GM19238 (cell line): ENCODE measurements around the gene SRRM1.

Source experiments
- DNase-seq: peaks from one replicate; pipeline ENCODE4 v3.0.0; 2011; ENCODE audit warnings: low spot score; ENCODE audit not compliant: insufficient read length

Gene SRRM1, protein sequence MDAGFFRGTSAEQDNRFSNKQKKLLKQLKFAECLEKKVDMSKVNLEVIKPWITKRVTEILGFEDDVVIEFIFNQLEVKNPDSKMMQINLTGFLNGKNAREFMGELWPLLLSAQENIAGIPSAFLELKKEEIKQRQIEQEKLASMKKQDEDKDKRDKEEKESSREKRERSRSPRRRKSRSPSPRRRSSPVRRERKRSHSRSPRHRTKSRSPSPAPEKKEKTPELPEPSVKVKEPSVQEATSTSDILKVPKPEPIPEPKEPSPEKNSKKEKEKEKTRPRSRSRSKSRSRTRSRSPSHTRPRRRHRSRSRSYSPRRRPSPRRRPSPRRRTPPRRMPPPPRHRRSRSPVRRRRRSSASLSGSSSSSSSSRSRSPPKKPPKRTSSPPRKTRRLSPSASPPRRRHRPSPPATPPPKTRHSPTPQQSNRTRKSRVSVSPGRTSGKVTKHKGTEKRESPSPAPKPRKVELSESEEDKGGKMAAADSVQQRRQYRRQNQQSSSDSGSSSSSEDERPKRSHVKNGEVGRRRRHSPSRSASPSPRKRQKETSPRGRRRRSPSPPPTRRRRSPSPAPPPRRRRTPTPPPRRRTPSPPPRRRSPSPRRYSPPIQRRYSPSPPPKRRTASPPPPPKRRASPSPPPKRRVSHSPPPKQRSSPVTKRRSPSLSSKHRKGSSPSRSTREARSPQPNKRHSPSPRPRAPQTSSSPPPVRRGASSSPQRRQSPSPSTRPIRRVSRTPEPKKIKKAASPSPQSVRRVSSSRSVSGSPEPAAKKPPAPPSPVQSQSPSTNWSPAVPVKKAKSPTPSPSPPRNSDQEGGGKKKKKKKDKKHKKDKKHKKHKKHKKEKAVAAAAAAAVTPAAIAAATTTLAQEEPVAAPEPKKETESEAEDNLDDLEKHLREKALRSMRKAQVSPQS

DNA sequence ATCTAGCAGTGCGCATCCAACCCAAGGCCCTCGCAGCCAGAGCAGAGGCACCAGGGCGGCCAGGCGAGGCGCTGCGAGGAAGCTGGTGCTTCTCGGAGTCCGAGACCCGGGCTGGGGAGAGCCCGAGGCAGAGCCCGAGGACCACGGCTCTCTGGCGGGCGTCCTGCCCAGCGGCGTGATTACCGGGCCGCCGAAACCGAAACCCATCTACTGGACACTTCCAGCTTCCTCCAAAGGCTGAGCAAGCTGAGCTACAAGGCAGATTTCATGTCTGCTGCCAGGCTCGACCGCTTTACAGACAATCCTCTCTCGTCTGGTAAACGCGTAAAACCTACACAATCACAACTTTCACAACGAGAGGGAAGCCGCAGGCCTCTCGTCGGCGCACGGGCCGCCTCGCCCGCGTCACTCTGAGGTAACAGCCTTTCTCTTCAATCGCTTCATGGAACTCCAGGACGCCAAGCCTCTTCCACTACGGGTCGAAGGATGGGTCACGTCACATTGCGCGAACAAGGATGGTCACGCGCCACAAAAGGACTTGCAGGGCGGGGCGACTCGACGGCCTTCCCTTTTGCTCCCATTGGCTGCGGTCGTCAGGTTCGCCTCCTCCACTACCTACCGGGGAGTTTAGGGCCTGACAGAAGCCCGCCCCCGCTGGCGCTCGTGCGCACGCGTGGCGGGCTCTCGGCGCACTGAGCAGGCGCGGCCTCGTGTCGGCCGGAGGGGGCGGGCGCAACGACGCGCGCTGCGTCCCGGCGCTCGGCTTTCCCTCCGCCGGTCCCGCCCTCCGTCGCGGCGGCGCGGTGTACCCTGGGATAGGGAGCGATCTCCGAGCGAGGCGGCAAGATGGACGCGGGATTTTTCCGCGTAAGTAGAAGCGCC is at the start of gene SRRM1:
SRRM1 (plus strand) TSS at position 822 of the 882 bp plus-strand sequence; CDS start at position 847, 25 bp downstream.
- DNase-seq, result peak; percentile 92

DNA sequence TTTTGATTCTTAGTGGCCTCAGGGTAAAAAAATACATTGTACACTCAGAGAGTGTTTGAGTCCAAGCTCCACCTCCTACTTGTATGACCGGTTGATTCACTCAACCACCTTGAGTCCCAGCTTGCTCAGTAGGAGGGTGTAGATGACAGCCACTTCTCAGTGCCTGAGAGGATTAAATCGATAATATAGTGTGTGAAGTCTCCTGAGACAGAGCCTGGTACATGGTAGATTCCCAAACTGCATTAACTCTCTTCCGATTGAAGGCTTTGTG is 48.8 kb upstream of the SRRM1 start:
- no peak for DNase-seq

DNA sequence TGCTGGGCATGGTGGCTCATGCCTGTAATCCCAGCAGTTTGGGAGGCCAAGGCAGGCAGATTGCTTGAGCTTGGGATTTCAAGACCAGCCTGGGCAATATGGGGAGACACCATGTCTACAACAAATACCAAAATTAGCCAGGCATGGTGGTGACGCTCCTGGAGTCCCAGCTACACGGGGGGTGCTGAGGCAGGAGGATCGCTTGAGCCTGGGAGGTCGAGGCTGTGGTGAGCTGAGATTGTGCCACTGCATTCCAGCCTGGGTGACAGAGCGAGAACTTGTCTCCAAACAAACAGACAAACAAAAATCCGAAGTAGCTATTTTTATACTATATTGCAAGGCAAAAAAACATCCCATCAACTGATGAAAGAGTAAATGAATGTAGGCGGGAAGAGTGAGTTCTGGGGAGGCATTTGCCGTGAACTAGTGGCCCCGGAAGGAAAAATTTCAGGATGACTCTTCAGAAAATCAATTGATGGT is 46.7 kb upstream of the SRRM1 start:
- DNase-seq, result no peak

DNA sequence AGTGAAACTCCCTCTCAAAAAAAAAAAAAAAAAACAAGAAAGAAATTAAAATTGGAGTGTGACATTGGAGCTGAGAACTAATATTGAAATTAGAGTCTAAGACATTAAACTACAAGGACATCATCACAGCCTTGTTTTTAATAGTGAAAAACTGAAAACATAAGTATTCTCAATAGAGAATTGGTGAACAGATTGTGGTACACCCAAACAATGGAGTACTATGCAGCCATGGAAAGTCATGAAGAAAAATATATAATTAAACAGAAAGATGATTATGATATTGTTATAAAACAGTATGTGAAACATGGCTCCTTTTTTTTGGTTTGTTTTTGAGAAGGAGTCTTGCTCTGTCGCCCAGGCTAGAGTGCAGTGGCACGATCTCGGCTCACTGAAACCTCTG is 43.8 kb upstream of the SRRM1 start:
- no peak for DNase-seq

DNA sequence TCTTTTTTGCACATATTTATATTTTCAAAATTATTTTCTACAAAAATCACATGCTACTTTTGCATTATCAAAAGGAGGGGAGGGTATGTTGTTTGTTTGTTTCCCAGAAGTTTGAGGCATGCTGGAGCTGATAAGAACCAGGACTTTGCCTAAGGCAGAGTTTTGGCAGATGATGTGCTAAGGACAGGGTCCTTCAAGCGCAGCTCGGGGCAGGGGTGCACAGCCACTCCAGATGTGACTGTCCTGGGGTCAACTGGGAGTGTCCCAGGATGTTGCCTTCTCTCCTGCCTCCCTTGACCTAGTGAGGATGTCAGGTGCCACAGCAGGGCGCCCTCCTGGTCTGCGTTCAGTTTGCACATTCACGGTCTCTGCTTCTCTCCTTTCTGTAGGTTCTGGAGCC is 42.6 kb upstream of the SRRM1 start:
- no peak for DNase-seq

DNA sequence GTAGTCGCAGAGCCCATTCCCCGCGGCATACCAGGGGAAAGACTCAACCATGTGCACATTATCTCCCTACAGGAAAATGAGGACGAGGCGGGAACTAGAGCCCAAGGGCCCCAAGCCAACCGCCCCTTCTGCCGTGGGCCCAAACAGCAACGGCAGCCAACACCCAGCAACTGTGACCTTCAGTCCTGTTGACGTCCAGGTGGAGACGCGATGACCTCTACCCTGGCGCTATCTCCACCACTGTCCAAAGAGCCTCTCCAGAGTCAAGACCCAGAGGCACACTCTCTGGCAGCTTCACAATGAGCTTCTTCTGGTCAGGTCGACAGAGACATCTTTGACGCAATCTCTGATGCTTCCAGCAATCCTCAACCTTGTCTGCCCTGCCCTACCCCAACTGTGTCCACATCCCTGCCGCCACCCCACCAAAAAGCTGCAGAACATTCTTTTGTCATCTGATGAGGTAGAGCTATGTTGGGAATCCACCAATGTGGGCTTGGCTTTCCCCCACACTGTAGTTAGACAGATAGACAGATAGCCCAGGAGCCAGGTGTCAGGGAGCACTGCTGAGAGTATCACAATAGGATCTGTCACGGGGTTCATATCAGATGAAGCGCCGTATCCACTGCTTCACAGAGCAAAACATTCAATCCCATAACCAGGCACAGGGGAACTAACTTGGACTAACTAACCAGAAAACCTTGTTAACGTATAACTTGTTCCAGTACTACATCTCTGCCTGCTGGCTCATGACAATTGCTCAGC is 37.4 kb upstream of the SRRM1 start:
- no peak for DNase-seq

DNA sequence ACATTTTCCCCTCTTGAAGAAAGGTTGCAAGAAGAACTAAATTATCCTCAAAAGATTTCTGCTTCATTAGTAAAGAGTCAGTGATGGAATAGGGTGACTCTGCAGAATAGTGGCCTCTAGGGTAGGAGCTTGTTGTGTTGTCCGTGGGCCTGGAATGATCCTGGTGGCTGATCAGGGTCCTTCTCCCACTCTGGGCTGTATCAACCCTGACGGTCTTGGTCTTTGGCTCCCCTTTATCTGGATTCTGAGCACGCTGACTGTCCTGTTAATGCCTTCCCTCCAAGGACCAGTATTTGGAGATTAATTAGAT is 36.9 kb upstream of the SRRM1 start:
- DNase-seq, result no peak

DNA sequence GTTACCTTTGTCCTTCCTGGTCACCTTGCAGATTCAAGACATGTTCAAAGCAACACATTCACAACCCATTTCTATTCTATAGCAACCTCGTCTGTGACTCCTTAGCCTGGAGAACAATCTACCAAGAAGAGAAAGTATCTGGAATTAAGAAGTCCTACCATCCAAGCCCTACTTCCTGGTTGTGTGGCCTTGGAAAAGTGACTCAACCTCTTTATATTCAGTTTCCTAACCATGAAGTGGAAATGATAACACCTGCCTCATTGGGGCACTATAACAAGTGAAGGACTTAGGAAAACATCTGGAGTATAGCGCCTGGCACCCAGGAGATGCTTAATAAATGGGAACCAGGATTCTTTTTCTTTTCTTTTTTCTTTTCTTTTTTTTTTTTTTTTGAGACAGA is 36.5 kb upstream of the SRRM1 start:
- no peak for DNase-seq

DNA sequence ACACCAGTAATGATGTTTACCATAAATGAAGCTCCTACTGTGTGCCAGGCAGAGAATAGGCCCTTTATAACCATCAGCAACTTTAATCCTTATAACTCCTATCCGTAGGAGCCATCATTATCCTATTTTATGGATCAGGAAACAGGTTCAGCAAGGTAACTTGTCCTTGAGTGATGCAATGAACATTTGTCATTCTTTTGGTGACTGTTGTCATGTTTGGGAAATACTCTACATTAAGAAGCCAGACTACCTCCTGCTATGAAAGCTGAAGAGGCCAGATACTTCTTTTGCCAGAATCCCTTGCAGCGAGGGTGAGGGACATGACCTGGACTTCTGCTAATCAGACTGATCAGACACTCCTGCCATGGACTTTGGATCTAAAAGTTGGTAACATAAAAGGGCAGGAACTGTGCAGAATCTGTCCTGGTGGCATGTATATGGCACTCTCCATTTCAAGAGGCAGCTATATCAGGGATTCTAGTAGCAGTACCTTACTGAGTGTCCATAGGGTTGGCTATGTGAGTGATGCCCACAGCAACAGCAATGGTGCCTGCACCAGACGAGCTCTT is 33.1 kb upstream of the SRRM1 start:
- DNase-seq, result no peak

DNA sequence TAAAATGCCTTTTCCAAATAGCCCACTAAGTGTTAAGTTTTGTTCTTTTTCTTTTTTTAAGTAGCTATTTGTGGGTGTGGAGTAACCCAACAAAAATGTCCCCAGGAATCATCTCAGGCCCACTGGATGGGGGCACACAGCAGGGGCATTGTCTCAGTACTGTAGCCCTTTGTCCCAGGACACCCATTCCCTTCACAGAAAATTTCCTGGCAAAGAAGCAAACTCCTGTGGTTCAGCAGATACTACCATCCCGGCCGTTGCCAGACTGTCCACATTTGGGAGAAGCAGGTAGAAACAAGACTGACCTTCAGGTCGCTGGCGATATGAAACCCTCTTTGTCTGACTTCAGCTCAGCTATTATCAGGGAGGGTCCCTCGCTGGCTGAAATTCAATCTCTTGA is 23.7 kb upstream of the SRRM1 start:
- DNase-seq, result no peak

DNA sequence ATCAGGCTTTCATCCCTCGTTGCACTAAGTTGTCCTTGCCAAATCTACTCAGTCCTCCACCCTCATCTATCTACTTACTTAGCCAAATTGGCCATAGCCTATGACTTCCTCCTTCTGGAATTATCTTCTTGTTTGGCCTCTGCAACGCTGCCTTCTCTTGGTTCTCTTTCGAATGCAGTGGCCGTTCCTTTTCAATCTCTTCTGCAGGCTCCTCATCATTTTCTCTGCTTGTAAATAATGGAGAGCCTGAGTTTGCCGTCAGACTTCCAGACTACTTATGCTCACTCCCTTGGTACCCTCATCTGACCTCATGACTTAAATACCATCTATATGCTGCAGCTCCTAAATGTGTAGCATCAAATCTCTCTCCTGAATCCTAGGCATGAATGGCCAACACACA is 22.4 kb upstream of the SRRM1 start:
- no peak for DNase-seq

DNA sequence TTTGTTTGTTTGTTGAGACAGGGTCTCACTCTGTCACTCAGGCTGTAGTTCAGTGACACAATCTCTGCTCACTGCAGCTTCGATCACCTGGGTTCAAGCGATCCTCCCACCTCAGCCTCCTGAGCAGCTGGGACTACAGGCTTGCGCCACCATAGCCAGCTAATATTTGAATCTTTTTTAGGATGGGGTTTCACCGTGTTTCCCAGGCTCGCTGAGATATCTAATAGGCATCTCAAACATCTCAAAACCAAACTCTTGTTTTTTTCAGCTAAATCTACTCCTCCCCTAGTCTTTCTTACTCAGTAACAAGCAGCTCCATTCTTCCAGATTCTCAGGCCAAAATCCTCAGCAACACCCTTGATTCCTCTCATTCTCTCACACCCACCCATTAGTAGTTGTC is 22.0 kb upstream of the SRRM1 start:
- DNase-seq, result no peak

DNA sequence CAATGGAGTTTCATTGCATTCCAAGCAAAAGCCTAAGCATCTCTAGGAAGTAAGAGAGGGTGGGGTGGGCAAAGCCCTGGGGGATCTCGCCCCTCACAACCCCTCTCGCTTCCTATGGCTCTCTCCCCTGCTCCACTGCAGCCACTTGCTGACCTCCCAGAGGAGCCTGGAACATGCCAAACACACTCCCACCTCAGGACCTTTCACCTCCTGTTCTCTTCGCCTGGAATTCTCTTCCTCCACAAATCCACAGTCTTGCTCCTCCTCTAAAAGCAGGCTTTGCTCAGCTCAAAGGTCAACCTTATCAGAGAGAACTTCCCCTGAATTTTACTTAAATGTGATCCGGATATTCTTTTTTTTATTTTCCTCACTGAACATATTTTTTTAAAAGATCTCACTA is 20.9 kb upstream of the SRRM1 start:
- no peak for DNase-seq

DNA sequence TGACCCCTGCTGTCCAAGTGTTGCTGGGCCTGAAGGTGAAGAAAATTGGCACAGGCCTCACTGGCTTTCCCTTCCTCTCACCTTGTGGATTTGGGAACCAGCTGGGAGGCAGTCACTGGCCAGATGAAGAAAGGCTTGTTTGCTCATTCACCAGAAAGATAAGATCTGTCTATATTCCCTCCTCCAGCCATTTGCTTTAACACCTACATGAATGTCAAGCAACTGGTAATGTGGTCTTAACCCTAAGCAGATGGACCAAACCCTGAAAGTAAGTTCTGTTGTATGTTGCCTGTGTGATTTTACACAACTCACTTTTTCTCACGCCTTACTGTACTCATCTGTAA is 10.3 kb upstream of the SRRM1 start:
- DNase-seq, result no peak

DNA sequence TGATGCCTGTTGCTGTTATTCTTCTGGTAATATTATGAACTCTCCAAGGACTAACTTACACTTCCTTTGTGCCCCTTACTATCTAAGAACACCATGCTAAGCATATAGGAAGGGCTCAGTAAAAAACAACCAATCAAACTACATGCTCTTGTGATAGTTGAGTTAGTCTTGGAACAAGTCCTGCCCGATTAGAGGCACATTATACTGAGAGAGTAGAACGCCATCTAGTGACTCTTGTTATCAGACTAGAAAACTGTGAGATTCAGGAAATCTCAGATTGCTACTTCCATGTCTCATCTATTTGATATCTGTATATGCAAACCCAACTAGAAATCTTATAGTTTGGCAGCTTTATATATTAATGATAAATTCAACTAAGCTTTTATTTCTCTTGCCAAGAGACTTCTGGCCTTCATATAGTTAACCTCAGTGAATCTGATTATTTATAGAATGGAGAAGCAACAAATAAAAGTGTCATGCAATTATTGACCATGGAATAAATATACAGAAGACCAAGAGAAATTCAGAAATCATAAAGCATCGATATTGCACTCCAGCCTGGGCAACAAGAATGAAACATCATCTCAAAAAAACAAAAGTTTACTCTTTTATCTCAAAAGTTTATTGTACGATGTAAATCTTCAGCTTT is 7.8 kb upstream of the SRRM1 start:
- DNase-seq, result no peak

DNA sequence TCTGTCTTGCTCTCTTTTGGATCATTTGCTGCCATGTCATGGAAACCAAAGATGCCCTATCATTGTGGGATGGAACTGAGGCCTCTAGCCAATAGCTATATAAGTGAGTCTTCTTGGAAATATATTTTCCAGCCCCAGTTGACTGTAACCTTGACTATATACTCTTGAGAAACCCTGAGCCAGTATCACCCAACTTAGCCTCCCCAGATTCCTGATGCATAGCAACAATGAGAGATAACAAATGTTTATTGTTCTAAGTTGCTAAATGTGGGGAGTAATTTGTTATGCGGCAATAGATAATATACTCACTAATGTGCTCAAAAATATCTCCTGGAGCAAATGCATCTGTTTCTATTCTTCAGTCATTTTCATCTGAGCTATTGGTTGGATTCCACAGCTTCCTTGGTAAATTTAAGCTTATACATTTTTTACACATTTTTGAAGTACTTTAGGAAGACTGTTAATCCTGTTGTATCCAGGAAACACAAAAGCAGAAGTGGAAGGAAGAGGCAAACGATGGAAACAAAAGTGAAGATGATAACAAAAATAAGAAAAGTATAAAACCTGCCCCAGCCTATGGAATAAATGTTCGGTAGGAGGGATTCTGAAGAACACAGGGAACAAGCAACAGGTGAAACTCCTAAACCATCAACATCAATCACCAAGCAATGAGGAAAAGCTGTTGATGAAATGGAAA is 6.3 kb upstream of the SRRM1 start:
- DNase-seq, result no peak

DNA sequence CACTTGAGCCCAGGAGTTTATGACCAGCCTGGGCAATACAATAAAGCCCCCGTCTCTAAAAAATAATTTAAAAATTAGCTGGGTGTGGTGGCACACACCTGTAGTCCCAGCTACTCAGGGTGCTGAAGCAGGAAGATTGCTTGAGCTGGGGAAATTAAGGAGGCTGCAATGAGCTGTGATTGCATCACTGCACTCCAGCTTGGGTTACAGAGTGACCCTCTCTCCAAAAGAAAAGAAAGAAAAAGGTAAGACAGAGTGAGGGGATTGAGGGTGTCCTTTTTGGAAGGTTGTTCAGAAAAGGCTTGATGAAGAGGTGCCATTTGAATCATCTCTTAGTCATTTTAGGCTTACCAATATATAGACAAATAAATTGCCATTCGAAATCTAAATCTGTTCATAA is 4.0 kb upstream of the SRRM1 start:
- no peak for DNase-seq

DNA sequence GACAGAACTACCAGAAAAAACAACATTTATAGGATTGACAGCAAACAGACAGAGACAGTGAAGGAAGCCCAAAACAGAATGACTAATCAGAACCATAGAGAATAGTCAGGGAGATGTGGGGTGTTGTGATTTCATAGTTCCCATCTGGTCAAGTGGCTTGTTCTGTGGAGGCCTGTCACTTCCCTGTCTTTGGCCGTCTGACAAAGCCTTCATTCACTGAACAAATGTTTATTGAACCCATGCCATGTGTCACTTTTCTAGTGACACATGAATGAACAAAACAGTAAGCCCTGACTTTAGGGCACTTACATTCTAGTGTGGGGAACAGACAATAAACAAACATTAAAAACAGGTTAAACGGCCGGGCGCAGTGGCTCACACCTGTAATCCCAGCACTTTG is 3.2 kb upstream of the SRRM1 start:
- no peak for DNase-seq

DNA sequence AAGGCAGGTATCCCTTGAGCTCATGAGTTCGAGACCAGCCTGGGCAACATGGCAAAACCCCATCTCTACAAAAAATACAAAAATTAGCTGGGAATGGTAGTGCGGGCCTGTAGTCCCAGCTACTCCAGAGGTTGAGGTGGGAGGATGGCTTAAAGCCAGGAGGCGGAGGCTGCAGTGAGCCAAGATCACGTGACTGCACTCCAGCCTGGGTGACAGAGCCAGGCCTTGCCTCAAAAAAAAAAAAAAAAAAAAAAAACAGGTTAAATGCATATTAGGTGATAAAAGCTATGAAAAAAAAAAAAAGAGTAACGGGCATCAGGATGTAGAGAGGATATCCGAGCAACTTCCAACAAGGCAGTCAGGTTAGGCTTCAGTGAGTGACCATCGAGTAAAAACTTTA is 2.8 kb upstream of the SRRM1 start:
- DNase-seq, result no peak

DNA sequence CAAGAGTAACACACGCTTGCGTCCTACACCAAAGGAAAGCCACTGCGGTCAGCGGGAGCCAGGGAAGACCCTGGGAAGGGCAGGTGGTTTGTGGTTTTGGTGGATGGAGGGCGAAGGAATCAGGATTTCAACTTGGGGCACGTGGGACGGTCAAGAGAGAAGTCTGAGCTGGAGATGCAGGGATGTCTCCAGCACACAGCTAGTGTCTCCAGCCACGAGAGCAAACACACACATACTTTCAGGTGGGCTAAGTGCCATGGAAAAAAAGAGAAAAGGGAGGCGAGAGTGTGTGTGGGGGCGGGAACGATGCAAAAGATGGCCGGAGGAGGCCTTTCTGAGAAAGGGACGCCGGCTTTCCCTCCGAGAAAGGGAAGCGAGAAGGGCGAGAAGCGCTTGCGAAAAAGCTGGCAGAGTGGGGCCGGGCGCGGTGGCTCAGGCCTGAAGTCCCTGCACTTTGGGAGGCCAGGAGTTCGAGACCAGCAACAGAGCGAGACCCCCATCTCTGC is 1.4 kb upstream of the SRRM1 start:
- DNase-seq, result no peak
